Cerebellar cortex (tissue), 1 donor: ENCODE measurements around the gene MAGEA1.
"Not testable (repeated sequence)": the region's sequence is repeated elsewhere in the genome, so short reads cannot be mapped to it uniquely, and the experiment has no call there.

Source experiments
- DNase-seq: peaks from one replicate; pipeline ENCODE4 v3.0.0-alpha.2; 2015; ENCODE audit warnings: low spot score

Gene MAGEA1, protein sequence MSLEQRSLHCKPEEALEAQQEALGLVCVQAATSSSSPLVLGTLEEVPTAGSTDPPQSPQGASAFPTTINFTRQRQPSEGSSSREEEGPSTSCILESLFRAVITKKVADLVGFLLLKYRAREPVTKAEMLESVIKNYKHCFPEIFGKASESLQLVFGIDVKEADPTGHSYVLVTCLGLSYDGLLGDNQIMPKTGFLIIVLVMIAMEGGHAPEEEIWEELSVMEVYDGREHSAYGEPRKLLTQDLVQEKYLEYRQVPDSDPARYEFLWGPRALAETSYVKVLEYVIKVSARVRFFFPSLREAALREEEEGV

DNA sequence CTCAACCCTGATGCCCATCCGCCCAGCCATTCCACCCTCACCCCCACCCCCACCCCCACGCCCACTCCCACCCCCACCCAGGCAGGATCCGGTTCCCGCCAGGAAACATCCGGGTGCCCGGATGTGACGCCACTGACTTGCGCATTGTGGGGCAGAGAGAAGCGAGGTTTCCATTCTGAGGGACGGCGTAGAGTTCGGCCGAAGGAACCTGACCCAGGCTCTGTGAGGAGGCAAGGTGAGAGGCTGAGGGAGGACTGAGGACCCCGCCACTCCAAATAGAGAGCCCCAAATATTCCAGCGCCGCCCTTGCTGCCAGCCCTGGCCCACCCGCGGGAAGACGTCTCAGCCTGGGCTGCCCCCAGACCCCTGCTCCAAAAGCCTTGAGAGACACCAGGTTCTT lies at the start of gene MAGEA1:
TSS of gene MAGEA1 (plus strand) at position 154 of the 400 bp plus-strand sequence. CDS start 3,106 bp downstream, outside the sequence.
- no peak for DNase-seq

DNA sequence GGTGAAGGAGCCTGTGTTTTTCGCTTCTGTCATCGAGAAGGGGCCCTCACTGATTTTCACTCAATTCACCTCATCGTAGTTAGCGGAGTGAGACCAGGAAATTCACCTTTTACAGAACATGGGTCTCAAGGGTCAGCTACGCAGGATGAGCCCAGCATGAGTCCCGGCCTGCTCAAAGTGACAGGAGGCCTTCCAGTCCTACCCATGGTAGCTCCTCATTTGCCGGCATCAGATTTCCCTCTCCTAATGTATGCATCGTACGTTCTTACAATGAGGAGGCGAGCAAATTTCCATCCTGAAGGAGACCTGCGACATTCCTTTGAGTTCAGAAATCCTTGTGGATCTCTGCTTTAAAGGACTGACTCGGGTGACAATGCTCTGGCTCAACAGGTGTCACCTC lies 46.2 kb upstream of the MAGEA1 start:
- DNase-seq = not testable (repeated sequence)

DNA sequence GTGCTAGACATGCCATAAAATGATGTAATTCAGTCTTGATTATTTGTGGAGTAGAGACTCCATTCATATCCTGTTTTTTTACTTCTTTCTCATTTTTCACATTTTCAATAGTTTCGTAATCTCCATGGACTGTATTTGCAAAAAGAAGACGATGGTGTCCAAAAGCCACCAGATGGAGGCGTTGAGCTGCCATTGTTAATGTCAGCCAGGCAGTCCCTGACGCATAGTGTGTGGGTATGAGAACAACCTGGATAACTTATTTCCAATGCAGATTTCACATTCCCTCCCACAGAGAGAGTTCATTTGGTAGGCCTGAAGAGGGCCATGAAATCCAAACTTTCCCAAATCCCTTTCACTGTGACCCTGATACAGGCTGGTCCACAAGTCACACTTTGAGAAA lies 40.0 kb upstream of the MAGEA1 start:
- not testable (repeated sequence) for DNase-seq

DNA sequence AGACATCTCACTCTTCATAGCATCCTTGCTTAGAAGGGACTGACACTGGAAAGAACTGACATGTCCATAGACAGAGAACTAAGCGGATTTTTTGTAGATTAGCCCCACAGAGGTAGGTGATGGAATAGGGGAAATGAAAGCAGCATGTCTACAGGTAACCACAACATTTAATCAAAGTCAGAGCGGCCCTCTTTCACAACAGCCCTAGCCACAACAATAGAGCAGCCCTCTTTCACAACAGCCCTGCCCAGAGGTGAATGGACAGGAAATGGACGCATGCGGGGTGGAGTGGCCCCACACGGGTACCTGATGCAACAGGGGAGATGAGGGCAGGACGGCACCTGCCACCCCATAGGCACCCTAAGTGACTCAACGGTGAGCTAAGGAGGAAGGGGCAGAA lies 32.8 kb upstream of the MAGEA1 start:
- not testable (repeated sequence) for DNase-seq

DNA sequence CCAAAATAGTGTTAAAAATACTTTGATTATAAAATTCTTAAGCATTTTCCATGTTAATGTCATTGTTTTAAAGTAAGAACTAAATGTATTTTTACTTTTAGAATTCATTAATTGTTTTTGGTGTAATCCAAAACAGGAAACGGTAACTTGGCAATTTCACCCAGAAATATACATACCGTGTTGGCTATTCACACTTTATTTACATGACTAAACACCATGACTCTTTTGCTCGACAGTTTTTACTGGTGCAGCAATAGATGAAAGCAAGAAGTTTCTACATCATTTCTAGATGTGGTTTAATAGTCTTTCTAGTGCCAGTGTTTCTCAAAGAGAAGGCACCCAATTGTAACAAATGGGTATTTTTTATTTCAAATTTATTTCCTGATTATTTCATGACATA lies 25.6 kb upstream of the MAGEA1 start:
- no peak for DNase-seq

DNA sequence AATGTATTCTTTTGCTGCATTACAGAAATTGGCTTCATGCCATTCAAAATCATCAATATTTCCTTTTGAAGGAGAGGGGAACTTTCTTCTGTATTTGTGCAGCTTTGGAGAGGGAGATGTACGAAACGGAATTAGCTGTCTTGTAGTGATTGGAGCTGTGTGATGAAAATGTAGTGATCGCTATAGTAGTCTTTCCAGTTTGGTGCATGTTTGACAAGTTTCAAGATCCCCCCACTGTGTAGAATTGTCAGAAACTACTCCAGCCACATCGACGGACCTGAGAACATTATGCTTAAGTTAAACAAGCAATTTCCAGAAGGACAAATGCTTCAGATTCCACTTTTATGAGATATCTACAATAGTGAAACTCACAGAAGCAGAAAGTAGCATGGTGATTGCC lies 21.6 kb upstream of the MAGEA1 start:
- DNase-seq = no peak

DNA sequence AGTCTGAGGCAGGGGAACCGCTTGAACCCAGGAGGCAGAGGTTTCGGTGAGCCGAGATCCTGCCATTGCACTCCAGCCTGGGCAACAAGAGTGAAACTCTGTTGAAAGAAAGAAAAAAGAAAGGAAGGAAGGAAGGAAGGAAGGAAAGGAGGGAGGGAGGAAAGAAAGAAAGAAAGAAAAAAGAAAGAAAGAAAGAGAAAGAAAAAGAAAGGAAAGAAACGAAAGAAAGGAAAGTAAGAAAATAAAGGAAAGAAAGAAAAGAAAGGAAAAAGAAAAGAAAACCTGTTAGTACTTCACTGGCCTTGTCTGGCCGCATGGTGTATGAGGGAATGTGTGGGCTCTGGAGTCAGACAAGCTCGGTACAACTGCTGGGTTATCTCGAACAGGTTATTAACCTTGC lies 20.8 kb upstream of the MAGEA1 start:
- DNase-seq = no peak

DNA sequence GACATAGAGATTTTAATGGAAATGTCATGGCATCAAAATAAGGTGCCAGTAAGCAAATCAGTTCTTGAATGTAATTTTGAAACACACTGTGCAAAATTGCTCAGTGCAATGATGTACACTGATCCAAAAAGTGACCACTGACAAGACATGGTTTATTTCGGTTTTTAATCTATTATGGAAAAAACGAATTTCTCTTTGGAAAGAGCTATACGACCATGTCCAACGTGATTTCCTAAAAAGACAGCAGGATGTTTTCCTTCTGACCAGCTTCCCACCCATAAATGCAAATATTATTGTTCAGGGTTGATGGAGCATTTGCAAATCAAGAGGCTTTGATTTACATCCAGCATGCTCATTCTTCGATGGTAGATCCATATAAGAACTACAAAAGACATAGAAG lies 17.1 kb upstream of the MAGEA1 start:
- DNase-seq = no peak

DNA sequence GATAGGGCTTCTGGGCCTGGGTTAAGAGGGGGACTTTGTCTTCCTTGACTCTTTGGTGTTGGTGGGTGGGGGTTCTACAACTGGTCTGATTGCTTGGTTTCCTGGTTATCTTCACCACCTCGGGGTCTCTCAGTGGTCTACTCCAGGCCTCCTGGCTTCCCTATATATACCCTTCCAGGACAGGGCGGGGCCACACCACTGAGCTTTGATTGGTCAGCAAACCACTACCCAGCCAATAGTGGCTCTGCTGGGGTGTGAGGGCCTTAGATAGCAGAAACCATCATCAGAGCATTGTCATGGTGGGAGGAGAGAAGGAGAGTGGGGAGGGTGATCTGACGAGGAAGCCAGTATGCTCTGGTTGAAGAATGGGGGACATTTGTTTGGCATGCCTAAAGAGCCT lies 14.4 kb upstream of the MAGEA1 start:
- DNase-seq = no peak

DNA sequence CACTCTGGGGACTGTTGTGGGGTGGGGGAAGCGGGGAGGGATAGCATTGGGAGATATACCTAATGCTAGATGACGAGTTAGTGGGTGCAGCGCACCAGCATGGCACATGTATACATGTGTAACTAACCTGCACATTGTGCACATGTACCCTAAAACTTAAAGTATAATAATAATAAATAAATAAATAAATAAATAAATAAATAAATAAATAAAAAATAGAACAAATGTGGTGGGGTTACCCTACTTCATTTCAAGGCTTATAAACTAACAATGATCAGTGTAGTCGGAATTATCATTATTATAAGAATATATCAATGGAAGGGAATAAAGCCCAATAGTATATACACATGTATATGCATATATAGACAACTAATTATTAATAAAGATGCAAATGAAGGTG lies 10.7 kb upstream of the MAGEA1 start:
- not testable (repeated sequence) for DNase-seq

DNA sequence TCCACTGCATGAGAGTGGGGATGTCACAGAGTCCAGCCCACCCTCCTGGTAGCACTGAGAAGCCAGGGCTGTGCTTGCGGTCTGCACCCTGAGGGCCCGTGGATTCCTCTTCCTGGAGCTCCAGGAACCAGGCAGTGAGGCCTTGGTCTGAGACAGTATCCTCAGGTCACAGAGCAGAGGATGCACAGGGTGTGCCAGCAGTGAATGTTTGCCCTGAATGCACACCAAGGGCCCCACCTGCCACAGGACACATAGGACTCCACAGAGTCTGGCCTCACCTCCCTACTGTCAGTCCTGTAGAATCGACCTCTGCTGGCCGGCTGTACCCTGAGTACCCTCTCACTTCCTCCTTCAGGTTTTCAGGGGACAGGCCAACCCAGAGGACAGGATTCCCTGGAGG lies 2.7 kb downstream of the MAGEA1 start:
- no peak for DNase-seq

DNA sequence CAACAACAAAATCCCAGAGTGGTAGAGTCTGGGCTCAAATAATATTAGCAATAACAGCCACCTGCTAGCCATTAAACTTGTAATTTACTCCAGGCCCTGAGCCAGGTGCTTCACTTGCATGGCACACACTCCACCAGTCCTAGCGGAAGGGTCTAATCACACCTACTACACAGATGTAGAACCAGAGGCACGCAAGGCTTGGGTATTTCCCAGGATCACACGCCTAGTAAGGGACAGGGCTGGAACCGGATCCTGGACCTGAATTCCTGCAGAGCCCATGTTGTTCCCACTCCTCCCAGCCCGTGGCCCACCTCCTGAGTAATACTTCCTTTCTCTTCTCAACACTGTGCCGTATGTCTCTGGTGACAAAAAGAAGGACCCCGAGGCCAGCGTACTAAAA lies 5.7 kb downstream of the MAGEA1 start:
- no peak for DNase-seq

DNA sequence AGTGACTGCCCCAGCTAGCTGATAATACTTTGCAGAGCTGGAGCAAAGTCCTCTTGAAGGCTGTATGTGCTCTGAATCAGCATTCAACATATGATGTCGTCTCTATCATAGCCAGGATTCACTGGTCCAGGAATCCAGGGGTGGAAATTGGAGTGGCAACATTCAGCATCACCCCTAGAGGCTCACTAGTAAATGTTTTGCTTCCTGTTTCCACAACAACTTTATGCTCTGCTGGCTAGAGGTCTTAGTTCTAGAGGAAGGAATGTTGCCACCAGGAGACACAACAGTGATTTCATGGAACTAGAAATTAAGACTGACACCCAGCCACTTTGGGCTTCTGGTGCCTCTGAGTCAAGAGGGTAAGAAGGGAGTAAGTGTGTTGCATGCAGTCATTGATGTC lies 11.3 kb downstream of the MAGEA1 start:
- no peak for DNase-seq

DNA sequence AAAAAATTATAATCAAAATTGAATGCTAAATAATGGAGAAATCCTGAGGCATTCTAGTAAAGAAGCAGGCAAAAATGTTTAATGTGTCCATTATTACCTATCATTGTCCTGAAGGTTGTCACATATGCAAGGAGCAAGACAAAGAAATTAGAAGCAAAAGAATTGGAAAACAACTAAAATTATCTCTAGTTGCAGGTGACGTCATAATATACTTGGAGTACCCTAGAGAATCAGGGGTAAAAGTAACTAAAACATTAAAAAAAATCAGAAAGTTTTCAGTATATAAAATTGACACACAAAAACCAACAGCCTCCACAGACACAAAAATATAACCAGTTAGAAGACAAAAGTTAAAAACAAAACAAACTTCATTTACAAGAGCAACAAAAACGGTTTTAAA lies 21.4 kb downstream of the MAGEA1 start:
- DNase-seq = no peak

DNA sequence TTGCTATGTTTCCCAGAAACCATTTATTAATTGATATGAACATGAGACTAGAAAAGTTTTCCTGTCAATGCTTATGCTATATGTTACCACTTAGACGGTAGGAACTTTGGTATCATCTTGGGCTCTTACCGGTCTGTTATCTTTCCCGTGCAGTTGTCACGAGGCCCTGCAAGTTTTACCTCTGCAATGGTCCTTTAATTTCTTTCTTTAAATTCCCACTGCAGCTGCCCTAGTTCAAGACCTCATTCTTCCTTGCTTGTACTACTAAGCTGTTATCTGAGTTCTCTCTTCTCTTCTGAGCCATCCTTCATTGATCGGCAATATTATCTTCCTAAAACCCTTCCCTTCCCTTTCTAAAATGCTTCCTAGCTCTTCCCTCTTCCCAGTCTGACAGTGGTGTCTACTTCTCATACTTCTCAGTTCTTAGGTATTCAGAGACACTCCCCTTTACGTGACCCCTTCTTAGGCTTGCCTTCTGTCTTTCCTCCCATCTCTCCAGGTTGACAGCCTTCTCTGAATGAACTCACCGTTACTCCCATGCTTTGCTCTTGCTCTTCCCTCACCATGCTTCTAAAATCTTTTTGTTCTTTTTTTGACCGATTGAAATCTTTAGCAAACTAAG lies 27.5 kb downstream of the MAGEA1 start:
- DNase-seq = no peak

DNA sequence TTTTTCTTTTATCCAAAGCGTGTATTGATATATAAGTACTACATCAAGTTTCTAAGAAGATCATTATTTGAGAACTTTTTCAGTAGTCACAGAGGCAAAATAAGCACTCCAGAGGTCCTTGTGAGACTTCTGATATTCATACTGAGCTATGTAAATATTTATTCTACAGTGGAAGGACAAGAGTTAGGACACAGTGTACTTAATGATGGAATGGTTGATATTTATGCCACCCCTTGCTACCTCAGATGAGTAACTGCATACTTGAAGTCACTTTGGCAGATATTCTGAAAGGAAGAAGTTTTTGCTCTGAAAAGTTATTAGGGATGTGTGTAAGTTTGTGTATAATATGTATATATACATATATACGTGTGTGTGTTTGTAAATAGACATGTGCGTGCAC lies 30.3 kb downstream of the MAGEA1 start:
- DNase-seq = no peak

DNA sequence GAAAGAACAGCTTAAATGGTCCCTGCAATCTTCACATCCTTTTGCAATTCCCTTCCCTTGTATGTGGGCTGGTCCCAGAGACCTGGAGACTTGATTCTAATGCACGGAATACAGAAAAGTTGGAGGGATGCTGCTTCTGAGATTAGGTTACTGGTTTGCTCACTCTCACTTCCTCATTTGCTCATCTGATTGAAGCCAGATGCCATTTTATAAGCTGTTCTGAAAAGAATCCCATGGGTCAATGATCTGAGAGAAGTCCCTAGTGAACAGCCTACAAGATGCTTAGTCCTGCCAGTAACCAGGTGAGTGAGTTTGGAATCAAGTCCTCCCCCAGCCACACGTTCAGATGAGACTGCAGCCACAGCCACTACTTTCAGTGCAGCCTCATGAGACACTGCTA lies 35.9 kb downstream of the MAGEA1 start:
- DNase-seq = no peak

DNA sequence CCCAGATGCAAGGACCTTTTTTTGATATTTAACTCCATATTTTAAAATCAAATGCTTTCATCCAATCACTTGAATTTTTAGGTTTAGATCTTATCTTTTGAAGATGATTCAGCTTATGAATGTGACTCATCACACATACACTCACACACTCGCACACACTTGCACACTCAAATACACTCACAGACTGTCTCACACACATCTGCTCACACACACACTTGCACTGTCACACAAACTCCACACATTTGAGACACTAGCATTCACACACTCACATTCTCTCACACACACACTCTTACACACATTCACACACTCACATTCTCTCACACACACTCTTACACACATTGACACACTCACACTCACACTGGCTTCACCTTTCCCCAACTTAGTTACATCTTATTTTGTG lies 37.8 kb downstream of the MAGEA1 start:
- no peak for DNase-seq

DNA sequence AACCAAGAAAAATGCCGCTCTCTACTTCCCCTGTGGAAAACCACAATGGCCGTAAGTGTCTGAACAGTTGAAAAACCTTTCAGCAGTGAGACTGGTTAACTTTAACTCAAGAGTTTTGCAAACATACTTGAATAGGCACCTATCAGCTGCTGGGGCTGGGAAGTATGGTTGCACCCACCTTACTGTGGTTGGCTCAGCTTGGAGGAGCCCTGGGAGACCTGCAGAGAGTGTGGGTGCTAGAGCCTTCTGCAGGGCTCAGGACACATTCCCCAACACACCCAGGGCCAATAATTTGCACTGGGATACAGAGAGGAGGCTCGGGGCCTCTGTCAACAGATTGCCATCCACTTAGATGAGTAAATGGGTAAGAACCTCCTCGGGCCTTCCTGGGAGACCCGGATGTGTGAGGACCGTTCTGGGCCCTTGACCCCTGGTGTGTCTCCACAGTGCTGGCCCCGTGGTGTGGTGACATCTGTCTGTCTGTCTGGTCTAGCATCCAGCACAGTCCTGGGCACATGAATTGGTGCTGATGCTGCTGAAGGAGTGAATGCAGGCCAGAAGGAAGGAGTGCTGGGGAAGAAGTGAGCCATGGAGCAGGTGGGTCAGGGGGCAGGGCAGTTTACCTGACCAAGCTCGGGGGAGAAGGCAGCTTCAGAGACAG lies 46.5 kb downstream of the MAGEA1 start:
- DNase-seq = no peak

DNA sequence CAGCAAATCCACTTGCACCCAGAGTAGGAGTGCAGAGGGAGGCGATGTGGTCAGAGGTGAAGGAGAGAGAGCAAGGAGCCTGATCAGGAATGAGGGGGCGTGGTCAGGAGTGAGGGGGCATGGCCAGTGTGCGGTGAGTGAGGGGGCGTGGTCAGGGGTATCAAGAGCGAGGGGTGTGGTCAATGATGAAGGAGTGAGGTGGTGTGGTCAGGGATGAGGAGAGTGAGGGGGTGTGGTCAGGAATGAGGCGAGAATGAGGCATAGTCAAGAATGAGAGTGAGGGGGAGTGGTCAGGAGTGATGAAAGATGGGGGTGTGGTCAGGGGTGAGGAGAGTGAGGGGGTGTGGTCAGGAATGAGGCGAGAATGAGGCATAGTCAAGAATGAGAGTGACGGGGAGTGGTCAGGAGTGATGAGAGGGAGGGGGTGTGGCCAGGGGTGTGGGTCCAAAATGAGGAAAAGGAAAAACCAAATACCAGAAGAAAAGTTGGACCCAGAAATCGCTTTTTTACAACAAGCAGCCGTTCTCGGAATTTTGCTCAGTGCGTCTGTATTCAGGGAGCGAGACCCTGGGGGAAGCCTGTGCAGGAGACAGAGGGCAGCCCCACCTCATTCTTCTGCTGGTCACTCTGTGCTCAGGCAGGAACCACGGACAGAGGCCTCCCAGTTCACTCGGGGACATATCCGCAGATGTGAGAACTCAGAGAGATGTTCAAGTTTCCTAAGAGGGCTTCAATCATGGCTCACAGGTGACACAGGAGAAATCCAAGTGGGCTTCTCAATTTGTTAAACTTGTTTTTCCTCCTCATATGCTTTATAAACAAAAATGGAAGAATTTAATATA lies 47.5 kb downstream of the MAGEA1 start:
- no peak for DNase-seq
